Mammary epithelial cell (primary cell): ENCODE results near the gene SH3BP2.

ENCODE experiments used
- CTCF ChIP-seq, 2 donors: IDR thresholded peaks in 1 of 2; conservative IDR thresholded peaks in 1 of 2; 2 replicates each; pipeline ENCODE4 v1.5.1; 2011 to 2012; ENCODE audit warnings: inconsistent platforms in 2 of 2, low read length in 2 of 2, mild to moderate bottlenecking in 2 of 2, control low read depth in 1 of 2, low read depth in 1 of 2; ENCODE audit not compliant: insufficient read depth in 1 of 2; ENCODE audit errors: extremely low read depth in 1 of 2
- EZH2 ChIP-seq: IDR thresholded peaks from 2 replicates; pipeline ENCODE4 v1.6.1; 2012; ENCODE audit warnings: low read length, inconsistent platforms, borderline replicate concordance

GRCh38 chr4:2786794-2787229 is 6.1 kb upstream of the SH3BP2 start:
- no peak for TF ChIP-seq CTCF (conservative IDR thresholded peaks at IDR 0.05 in 1 of 2, IDR thresholded peaks at IDR 0.05 in 1 of 2; ENCODE audit: extremely low read depth in 1 of 2, insufficient read depth in 1 of 2, low read depth in 1 of 2, low read length in 2 of 2)
- no peak for TF ChIP-seq EZH2
